HG03469 (cell line): ENCODE results near the gene CCDC186.
"Not testable (repeated sequence)": the region's sequence is repeated elsewhere in the genome, so short reads cannot be mapped to it uniquely, and the experiment has no call there.

ENCODE experiments used
- ATAC-seq: cut with Tn5 transposase; IDR thresholded peaks from one replicate; pipeline ENCODE4 v1.9.1; 2021; ENCODE audit warnings: mild to moderate bottlenecking, moderate library complexity, moderate number of reproducible peaks; ENCODE audit not compliant: unreplicated experiment

CCDC186 gene

DNA sequence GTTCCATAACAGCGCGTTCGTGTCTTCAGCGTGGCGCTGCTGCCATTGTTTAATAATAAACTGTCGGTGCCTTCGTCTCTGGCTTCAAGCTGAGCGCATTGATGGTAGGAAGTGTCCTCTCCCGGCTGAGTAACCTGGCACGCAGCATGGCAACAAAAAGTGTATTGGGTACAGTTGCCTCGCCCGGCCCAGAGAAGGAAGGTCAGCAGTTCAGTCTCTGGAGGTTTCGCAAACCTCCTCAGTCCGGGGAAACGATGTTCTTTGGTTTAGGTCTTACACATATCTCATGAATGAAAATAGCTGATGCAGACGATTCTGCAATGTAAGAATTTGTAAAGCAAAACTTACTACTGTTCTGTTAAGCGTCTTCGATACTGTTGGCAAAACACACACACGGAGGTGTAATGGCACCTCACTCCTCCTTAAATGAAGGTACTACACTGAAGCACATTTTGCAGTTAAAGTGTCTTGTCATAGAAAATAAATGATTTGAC is 739 bp upstream of the CCDC186 start:
- no peak for ATAC-seq

DNA sequence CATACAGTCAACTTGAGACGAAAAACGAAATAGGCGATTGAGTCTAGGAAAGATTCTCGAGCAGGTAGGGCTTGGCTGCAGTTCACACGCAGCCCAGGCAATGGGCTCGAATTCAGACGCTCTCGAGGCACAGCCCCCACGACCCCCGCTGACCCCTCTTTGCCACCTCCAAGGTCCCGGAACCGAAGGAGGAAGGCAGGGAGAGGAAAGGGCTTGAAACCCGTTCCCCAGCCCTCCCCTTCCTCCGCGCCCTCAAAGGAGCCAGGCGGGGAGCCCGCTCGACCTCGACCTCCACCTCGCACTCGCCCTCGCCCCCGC is 441 bp downstream of the CCDC186 start:
- no peak for ATAC-seq

DNA sequence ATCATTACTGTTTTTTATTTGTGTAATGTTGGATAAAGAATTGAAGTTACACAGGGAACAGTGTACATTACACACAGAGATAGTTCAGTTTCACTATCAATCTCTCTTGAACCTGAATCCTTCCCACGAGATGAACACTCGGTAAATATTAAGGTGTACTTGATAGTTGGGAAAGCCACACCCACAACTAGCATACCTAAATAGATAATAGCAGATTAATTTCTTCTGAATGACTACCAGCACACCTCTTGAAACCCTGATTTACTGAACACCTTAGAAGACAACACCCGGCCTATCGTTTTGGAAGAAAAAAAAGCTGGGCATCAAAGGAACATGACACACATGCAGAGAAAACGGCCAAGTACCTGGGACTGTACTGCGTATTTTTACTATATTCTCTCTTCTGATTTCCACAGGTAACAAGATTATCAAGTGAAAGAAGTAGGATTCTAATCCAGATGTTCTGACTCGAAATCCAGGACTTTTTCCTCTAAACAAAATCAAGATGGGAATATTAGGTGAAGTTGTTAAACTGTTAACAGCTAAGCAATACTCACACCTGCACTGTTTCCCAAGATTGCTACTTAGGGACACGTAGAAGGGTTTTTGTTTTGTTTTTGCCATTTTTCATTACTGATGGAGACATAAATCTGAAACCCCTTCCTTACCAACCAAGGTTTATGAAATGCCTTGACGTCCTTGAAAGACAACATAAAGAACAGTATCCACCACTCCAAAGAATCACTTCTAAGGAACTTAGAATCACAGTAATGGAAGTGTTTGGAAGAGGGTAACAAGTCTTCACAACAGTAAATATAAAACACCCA is 1.0 kb downstream of the CCDC186 start:
- no peak for ATAC-seq

DNA sequence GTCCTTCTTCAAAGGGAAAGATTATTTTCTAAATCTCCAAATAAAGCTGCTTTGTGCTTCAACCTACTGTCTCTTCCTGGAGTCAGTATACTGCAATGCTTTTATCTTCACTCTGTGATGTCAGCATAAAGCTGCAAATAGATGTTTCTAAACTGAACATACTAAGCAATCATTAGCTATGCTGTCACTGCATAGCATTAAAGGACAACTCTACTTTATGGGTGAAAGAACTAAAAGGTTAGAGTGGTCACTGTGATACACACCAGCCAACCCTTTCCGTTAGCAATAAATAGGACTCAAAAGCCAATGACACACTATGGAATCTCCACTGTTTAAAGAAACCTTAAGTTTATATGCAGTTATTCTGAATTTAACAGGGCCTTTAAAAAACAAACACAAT is 1.8 kb downstream of the CCDC186 start:
- no peak for ATAC-seq

DNA sequence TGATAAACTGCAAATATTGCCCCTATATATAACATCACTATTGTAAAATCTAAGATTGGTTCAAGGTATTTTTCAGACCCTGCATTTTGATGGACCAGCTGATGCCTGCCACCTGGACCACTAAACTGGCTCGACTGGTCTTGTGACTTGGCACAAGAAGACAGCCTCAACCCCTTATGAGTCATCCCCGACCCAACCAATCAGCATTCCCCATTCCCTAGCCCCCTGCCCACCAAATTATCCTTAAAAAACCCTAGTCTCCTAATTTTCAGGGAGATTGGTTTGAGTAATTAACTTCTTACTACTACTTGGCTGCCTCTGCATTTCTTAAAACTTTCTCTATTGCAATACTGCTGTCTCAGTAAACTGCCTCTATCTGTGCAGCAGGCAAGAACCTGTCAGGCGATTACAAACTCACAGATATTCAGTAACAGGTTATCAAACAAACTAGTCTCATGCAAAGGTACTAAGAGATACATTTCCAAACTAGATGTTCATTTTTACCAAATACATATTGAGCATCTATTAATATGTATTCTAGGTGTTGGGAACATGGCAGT is 5.5 kb downstream of the CCDC186 start:
- ATAC-seq = no peak

DNA sequence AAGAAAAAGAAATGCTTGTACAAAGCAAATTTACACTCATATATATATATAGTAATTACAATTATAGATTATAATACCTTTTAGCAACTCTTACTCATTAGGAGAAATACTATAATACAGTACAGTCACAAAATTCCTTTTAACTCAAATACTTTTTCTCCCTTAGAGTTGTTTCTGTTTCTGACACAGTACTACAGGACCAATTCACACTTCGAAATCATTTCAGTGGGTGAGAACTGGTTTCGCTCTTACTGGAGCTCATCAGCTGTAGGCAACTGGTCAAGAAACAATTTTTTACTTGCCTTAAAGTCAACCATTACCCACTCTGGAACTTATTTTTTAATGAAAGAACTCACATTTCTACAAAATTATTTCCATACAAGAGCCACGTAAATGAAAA is 6.0 kb downstream of the CCDC186 start:
- no peak for ATAC-seq

DNA sequence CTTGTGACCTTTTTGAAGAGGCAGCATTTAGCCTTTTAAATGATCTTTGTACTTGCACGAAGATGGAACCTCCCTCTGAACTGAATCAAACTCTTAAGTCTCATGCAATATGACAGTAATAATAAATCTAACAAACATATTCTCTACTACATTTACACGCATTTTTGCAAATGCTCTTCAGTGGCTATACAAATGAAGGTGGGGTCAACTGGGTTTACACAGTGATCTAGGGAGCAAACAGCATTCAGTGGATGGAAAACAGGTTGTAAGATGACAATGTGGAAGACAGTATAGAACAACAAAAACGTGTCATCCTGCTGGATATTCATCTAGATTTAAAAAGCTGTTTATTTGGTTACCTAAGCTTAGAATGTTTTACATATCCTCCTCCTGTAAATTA is 7.5 kb downstream of the CCDC186 start:
- ATAC-seq = no peak

DNA sequence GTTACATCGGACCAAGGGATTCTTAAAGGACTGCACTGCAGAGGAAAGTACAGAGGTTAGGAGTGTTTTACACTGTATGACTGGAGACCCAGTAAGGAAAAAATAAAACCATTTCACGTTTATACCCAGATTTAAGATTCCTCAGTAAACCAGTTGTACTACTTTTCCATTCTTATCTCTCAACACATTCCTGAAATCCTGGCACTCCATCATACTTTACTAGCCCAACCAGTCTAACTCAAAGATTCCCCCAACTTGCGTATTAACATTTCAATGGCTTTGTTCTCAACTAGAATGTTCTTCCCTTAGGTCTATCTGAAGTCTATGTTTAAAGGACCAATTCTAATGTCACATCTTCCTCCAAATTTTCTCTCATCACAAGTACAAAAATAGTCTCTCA is 8.0 kb downstream of the CCDC186 start:
- no peak for ATAC-seq

DNA sequence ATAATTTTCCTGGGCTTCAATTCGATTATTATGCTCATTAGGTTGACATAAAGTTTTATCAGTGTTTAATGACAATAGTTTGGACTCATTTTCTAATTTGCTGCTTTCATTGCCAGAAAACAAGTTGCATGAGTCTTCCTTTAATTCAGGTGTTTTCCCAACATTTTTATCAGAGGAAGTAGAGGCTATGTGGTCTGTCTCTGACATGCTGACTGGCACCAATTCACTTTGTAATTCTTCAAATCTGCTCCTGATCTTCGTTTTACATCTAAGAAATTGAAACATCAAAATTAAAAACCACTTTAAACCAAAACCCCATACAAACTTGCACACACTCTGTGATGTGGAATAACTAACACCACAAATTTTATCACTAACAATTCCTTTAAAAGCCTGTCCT is 10.9 kb downstream of the CCDC186 start:
- no peak for ATAC-seq

DNA sequence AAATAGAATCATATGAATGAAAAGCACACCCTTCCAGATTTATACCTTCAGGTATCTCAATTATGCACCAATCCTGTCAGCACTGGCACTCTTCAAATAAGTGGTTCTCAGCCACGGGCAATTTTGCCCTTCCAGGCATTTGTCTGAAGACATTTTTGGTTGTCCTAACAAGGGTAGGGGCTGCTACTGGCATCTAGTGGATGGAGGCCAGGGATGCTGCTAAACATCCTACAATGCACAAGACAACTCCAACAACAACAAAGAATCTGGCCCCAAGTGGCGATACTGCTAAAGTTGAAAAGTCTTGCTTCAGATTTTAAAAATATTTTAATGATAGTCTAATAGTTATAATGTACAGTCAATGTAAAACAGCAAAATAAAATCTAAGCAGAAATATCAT is 16.1 kb downstream of the CCDC186 start:
- ATAC-seq = no peak

DNA sequence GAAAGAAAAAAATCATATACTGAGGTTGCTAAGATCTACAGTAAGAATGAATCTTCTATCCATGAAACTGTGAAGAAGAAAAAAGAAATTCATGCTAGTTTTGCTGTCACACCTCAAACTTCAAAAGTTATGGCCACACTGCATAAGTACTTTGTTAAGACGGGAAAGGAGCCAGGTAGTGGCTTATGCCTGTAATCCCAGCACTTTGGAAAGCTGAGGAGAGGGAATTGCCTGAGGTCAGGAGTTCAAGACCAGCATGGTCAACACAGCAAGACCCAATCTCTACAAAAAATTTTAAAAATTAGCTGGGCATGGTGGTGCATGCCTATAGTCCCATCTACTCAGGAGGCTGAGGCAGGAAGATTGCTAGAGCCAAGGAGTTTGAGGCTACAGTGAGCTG is 22.1 kb downstream of the CCDC186 start:
- ATAC-seq = no peak

DNA sequence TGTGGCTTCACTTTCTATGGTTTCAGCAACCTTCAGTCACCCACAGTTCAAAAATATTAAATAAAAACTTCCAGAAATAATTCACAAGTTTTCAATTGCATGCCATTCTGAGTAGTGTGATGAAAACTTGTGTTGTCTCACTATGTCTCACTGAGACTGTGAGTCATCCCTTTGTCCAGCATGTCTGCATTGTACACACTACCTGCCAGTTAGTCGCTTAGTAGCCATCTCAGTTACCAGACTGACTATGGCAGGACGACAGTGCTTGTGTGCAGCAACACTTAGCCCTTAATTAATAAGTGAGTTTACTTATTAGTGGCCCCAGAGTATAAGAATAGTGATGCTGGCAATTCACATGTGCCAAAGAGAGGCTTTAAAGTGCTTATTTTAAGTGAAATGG is 22.5 kb downstream of the CCDC186 start:
- no peak for ATAC-seq

DNA sequence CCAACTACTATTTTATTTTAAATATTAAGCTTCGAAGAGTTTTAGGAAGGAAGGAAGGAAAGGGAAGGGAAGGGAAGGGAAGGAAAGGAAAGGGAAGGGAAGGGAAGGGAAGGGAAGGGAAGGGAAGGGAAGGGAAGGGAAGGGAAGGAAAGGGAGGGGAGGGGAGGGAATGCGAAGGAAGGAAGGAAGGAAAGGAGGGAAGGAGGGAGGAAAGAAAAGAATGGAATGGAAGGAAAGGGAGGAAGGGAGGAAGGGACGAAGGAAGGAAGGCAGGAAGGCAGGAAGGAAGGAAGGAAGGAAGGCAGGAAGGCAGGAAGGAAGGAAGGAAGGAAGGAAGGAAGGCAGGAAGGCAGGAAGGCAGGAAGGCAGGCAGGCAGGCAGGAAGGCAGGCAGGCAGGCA is 24.5 kb downstream of the CCDC186 start:
- not testable (repeated sequence) for ATAC-seq

DNA sequence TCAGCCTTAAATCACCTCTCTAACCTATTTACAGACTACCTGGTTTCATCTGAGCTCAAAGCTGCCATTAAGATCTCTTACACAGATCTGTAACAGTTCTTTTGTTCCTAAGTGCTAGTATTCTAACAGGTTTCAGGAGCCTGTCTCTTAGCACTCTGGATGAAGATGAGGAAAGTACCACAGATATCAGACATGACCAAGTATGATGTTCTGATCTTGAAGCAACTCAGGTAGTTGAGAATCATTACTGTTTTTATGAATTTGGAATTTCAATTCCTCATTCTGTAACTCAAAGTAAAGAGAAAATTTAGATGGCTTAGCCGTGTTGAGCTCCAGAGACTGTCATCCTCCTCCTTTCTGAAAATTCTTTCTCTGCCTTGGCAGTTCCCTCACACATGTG is 30.8 kb downstream of the CCDC186 start:
- no peak for ATAC-seq

DNA sequence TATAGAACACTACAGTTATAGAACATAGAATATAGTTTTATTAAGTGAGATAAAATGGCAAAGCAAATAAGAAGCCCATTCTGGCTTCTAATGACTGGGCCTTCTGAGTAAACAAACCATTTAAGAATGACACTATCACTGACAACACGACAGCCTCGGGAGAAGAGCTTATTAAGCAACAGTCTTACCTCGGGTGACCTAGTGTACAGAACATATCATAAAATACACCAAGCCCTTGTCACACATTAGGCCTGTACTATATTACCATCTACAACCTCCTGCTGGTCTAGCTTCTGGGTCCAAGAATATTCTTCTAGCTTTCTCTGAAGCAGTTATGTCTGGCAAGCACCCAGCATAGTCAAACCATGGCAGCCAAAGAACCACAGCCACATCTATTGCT is 32.0 kb downstream of the CCDC186 start:
- no peak for ATAC-seq

DNA sequence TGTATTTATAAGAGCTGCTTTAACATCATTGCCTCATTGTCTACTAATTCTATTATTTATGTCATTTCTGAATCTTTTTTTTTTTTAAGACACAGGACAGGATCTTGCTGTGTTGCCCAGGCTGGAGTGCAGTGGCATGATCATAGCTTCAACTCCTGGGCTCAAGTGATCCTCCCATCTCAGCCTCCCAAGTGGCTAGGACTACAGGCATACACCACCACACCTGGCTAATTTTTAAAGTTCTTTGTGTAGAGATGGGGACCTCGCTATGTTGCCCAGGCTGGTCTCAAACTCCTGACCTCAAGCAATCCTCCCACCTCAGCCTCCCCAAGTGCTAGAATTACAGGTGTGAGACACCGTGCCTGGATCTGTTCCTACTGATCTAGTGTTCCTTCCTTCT is 33.2 kb downstream of the CCDC186 start:
- not testable (repeated sequence) for ATAC-seq

DNA sequence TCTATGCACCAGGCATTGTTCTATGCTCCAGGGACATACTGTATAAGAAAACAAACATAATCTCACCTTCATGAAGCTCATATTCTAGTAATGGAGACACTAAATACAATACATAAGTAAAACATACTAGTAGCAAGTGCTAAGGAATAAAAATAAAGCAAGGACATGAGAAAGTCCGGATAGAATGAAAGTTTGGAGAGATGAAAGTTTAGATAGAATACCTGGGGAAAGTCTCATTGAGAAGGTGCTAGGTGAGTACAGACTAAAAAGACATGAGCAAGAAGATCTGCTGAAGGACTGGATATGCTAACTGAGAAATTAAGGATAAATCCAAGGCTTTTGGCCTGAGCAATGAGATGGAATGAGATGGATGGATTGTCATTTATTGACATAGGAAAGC is 34.0 kb downstream of the CCDC186 start:
- no peak for ATAC-seq

DNA sequence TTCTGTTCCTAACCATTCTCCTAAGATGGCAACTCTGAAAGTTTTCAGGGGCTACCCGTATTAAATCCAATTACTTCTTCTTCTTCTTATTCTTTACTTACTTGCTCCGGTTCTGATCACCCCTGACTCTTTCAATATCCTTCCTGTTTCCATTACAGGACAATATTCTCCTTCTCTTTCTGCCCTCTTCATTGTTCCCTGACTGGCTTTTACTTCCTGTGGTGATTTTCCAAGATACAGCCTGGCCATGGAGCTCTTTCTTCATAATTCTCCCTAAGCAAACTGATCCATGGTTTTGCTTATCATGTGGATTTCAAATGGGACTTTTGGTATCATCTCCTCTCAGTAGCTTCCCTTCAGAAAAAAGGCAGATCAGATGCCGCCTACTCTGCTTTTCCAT is 35.4 kb downstream of the CCDC186 start:
- no peak for ATAC-seq

DNA sequence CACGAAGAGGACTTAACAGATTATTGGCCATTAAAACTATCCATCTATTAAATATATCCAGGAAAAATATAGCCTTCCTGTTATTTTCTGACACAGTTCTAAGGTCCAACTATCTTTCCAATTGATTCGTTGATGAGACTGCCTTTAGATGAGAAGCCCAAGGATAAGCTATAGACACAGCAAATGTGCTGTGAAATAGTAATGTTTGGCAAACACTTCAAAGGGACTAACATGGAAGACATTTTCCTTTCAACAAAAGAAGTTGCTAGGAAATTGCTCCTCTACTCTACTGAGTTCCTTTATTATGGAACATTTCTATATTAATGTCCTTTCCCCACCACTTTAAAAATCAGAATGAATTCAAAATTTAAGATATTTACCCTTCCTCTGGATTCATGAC is 38.5 kb downstream of the CCDC186 start:
- ATAC-seq = no peak

DNA sequence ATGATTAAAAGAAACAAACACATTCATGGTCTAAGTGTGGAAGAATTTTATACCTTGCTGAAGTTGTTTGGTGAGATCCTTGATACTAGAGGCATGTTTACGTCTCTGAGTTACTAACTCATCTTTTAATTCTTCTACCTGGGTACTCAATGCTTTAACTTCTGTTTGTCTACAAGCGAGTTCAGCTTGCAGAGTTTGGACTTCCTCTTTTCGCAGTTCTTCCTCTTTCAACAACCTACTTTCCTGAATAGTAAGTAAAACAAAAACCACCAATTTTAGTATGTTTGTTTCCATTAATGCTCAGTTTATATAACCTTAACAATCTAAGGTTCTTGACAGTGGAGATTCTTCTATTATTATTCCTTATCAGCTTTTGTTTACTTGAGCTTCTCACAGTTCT is 42.9 kb downstream of the CCDC186 start:
- peak; percentile 80 for ATAC-seq

DNA sequence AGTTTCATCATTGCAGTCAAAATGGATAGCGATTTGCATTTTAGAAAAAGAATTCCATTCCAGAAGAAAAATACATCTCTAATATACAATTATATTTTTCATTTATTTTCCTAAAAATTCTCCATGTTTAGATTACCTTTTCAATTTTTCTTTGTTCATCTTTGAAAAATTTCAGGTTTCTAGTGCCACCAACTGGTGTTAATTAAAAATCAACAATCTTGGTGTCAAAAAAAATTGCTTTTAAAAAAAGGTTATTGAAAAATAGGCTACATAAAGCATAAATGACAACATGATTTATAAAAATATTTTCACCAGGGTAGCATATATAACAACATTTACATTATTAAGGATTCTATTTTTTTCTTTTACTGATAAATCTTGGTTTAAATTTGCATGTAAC is 53.0 kb downstream of the CCDC186 start:
- ATAC-seq = no peak

DNA sequence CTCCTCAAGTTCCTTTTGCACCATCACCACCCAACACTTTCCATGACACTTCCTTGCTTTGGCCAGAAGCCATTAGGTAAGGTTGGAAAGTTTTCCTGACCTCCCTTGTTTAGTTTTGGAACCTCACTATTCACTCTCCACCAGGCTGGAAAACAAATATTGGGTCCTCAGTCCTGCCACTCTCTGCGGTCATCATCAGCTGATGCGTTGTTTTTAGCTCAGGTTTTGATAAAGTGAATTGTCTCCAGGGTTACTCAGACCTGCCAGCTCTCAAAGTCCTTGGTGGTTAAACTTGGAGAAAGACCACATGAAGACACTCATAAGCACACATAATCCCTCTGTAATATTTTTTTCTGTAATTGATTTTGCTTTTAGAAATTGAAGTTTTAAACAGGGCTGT is 55.5 kb downstream of the CCDC186 start:
- ATAC-seq = no peak

DNA sequence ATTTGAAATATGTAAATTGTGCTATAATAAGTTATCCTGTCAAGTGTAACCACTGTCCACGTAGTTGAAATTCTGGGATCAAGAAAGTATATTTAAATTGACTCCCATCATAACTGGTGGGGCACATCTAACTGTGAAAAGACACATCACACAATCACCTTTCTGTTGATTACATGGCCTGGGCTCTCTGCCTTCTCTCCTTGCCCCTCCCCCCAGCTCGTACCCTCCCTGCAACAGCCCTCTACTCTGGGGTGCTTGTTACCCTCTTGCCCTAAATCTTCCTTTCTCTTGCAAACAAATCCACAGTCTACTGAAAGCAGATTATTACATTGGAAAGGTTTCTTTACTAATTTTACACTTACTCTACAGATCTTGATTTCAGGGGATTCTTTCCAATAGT is 56.3 kb downstream of the CCDC186 start:
- ATAC-seq = no peak
